ENCODE measurements around the gene ACTR2. TPM values are rescaled to one million over a fixed set of nuclear protein-coding genes. Genes with fewer than 3 reads are reported as not detected.
A peak's percentile ranks its signal among the peaks of the same experiment; 100 is the strongest.

ACTR2 gene
- total and polyA plus RNA-seq, 2 of the 13 experiments (the other 11 are each of a cell fraction or from before 2014, with no cell fraction given) = 51.2 to 100 TPM

DNA sequence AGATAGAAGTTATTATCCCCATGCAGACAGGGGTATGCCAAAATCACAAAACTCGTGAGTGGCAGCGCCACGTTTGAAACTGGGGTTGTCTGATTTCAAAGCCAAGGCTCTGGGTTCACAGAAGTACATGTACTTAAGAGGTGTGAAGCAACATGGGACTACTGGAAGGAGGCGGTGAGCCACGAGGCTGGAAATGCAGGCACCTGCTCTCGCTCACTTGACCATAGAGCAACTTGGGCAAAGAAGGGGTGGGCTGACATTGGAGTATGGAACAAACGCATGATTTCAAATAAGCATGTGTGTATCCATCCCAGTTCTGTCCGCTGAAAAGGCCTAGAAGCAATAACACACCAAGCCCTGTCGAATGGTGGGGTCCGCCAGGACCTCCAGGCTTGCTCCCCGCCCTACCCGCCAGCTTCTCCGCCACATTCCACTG is 593 bp upstream of the ACTR2 start (continued):
- TF ChIP-seq ZNF816 (CRISPR knock-in tag; IDR thresholded peaks at IDR 0.05; ENCODE audit: borderline replicate concordance) (no peak), CHCHD3 (CRISPR knock-in tag; IDR thresholded peaks at IDR 0.05) (no peak), MEIS1 (CRISPR knock-in tag; IDR thresholded peaks at IDR 0.05; ENCODE audit: borderline replicate concordance) (no peak), ZBTB1 (CRISPR knock-in tag; IDR thresholded peaks at IDR 0.05; ENCODE audit: borderline replicate concordance) (no peak), CEBPB (IDR thresholded peaks at IDR 0.05; ENCODE audit: borderline replicate concordance, low read depth, low read length) (no peak), ASH2L (IDR thresholded peaks at IDR 0.05; ENCODE audit: insufficient read length, low read depth, low read length) (no peak), ZNF3 (CRISPR knock-in tag; IDR thresholded peaks at IDR 0.05) (no peak), SP140L (CRISPR knock-in tag; IDR thresholded peaks at IDR 0.05; ENCODE audit: borderline replicate concordance) (no peak), FOXO1 (CRISPR knock-in tag; IDR thresholded peaks at IDR 0.05) (no peak), ZSCAN22 (CRISPR knock-in tag; IDR thresholded peaks at IDR 0.05) (no peak), ZNF33A (CRISPR knock-in tag; IDR thresholded peaks at IDR 0.05; ENCODE audit: borderline replicate concordance) (no peak), RFXANK (CRISPR knock-in tag; IDR thresholded peaks at IDR 0.05) (no peak), SMARCE1 (IDR thresholded peaks at IDR 0.05; ENCODE audit: borderline replicate concordance) (no peak), MBD4 (IDR thresholded peaks at IDR 0.05; ENCODE audit: borderline replicate concordance, low read length) (no peak), ZNF333 (CRISPR knock-in tag; IDR thresholded peaks at IDR 0.05; ENCODE audit: borderline replicate concordance) (0 out of 2 replicates have a peak, but pooled peaks have one; percentile 11), ZNF75D (CRISPR knock-in tag; IDR thresholded peaks at IDR 0.05; ENCODE audit: borderline replicate concordance) (0 out of 2 replicates have a peak, but pooled peaks have one; percentile 30), ZNF772 (CRISPR knock-in tag; IDR thresholded peaks at IDR 0.05) (no peak), ZNF234 (CRISPR knock-in tag; conservative IDR thresholded peaks at IDR 0.05) (no peak), ZNF670 (CRISPR knock-in tag; IDR thresholded peaks at IDR 0.05; ENCODE audit: borderline replicate concordance) (no peak)
- TF ChIP-seq, protein P1, sequence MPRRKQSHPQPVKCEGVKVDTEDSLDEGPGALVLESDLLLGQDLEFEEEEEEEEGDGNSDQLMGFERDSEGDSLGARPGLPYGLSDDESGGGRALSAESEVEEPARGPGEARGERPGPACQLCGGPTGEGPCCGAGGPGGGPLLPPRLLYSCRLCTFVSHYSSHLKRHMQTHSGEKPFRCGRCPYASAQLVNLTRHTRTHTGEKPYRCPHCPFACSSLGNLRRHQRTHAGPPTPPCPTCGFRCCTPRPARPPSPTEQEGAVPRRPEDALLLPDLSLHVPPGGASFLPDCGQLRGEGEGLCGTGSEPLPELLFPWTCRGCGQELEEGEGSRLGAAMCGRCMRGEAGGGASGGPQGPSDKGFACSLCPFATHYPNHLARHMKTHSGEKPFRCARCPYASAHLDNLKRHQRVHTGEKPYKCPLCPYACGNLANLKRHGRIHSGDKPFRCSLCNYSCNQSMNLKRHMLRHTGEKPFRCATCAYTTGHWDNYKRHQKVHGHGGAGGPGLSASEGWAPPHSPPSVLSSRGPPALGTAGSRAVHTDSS (CRISPR knock-in tag; conservative IDR thresholded peaks at IDR 0.05) = no peak
- TF ChIP-seq, protein P2, sequence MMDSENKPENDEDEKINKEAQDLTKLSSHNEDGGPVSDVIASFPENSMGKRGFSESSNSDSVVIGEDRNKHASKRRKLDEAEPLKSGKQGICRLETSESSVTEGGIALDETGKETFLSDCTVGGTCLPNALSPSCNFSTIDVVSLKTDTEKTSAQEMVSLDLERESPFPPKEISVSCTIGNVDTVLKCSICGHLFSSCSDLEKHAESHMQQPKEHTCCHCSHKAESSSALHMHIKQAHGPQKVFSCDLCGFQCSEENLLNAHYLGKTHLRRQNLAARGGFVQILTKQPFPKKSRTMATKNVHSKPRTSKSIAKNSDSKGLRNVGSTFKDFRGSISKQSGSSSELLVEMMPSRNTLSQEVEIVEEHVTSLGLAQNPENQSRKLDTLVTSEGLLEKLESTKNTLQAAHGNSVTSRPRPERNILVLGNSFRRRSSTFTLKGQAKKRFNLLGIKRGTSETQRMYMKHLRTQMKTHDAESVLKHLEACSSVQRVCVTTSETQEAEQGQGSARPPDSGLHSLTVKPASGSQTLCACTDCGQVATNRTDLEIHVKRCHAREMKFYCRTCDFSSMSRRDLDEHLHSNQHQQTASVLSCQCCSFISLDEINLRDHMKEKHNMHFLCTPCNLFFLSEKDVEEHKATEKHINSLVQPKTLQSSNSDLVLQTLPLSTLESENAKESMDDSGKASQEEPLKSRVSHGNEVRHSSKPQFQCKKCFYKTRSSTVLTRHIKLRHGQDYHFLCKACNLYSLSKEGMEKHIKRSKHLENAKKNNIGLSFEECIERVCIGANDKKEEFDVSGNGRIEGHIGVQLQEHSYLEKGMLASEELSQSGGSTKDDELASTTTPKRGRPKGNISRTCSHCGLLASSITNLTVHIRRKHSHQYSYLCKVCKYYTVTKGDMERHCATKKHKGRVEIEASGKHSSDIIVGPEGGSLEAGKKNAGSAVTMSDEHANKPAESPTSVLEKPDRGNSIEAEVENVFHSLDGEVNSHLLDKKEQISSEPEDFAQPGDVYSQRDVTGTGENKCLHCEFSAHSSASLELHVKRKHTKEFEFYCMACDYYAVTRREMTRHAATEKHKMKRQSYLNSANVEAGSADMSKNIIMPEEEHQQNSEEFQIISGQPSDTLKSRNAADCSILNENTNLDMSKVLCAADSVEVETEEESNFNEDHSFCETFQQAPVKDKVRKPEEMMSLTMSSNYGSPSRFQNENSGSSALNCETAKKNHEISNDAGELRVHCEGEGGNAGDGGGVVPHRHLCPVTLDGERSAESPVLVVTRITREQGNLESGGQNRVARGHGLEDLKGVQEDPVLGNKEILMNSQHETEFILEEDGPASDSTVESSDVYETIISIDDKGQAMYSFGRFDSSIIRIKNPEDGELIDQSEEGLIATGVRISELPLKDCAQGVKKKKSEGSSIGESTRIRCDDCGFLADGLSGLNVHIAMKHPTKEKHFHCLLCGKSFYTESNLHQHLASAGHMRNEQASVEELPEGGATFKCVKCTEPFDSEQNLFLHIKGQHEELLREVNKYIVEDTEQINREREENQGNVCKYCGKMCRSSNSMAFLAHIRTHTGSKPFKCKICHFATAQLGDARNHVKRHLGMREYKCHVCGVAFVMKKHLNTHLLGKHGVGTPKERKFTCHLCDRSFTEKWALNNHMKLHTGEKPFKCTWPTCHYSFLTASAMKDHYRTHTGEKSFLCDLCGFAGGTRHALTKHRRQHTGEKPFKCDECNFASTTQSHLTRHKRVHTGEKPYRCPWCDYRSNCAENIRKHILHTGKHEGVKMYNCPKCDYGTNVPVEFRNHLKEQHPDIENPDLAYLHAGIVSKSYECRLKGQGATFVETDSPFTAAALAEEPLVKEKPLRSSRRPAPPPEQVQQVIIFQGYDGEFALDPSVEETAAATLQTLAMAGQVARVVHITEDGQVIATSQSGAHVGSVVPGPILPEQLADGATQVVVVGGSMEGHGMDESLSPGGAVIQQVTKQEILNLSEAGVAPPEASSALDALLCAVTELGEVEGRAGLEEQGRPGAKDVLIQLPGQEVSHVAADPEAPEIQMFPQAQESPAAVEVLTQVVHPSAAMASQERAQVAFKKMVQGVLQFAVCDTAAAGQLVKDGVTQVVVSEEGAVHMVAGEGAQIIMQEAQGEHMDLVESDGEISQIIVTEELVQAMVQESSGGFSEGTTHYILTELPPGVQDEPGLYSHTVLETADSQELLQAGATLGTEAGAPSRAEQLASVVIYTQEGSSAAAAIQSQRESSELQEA (CRISPR knock-in tag; IDR thresholded peaks at IDR 0.05; ENCODE audit: not compliant biosample characterization) = no peak

Data from HepG2 (cell line).